GM21381 (cell line): Measurements from ENCODE around the gene MTHFD2.
A peak's percentile ranks its signal among the peaks of the same experiment; 100 is the strongest.
"Not testable (repeated sequence)": the region's sequence is repeated elsewhere in the genome, so short reads cannot be mapped to it uniquely, and the experiment has no call there.

Experiments used
- ATAC-seq: cut with Tn5 transposase; IDR thresholded peaks from one replicate; pipeline ENCODE4 v1.9.1; 2021; ENCODE audit warnings: mild to moderate bottlenecking, moderate library complexity; ENCODE audit not compliant: unreplicated experiment

The MTHFD2 gene

DNA sequence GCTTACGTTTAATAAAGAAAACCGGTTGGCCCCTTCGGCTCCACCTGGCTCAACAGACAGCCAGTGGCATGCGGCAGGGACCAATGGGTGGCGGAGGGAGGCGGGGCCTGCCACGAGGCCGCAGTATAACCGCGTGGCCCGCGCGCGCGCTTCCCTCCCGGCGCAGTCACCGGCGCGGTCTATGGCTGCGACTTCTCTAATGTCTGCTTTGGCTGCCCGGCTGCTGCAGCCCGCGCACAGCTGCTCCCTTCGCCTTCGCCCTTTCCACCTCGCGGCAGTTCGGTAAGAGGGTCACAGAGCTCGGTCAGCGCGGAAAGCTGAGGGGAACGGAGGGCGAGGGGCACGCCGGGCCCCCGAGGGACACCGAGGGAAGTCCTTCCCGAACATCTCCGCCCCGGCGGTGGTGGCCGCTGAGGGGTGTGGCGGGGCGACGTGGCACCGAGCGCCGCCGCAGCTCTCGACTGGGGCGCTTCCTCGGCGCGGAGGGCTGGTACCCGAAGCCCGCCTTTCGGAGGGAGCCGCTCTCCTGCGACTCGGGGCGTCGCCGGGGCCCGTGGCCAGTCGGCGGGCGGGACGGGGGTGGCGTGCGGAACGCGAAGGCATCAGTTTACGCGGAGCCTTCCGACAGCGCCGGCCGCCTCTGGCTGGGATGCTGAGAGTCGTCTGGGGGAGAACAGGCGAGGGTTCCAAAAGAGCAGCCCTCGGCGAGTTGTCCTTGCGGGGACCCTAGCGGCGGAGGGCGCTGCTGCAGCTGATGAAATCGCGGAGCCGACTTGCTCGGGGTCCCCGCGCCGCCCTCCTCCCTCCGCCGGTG lies at the start of gene MTHFD2:
TSS of gene MTHFD2 (plus strand) at position 155 of the 814 bp plus-strand sequence. CDS start at position 182, 27 bp downstream.
- ATAC-seq, result peak; percentile 85

DNA sequence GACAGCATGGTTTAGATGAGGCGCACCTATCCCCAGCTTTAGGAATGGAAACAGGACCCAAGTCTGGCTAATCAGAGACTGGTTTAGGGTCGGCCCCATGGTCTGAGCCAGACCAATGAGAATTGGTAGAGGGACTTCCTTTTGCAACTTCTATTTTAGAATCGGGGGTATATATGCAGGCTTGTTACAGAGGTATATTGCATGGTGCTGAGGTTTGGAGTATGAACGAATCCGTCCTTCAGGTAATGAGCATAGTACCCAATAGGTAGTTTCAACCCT lies 49.2 kb upstream of the MTHFD2 start:
- ATAC-seq, result no peak

DNA sequence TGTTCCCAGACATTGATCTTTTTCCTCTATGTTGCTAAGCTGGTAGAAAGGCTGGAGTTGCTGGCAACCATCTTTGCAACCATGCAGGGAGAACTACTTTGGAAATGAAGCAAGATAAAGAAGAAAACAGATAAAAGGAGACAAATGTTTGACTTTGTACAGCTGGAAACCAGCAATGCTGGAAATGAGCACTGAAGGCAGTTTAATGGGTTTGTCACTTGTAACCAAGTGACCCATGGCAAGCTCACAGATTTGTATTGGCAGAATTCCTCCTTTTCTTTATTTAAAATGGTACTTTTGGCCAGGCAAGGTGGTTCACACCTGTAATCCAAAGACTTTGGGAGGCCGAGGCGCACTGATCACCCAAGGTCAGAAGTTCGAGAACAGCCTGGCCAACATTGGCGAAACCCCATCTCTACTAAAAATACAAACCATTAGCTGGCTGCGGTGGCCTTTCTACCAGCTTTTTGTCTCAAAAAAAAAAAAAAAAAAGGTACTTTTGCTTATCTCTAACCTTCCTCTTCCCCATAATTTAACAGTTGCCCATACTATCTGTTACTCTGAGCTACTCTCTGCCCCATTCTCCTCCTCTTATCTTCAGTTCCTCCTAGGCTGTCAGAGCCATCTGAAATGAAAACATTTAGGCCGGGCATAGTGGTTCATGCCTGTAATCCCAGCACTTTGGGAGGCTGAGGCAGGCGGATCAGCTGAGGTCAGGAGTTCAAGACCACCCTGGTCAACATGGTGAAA lies 48.7 kb upstream of the MTHFD2 start:
- ATAC-seq, result no peak

GRCh38 chr2:74152954-74153353 lies 45.5 kb upstream of the MTHFD2 start:
- ATAC-seq, result no peak

GRCh38 chr2:74155830-74156229 lies 42.6 kb upstream of the MTHFD2 start:
- no peak for ATAC-seq

GRCh38 chr2:74162951-74163350 lies 35.5 kb upstream of the MTHFD2 start:
- no peak for ATAC-seq

- no peak for ATAC-seq
Measured at GRCh38 chr2:74164761-74165160, 33.7 kb upstream of the MTHFD2 start.

DNA sequence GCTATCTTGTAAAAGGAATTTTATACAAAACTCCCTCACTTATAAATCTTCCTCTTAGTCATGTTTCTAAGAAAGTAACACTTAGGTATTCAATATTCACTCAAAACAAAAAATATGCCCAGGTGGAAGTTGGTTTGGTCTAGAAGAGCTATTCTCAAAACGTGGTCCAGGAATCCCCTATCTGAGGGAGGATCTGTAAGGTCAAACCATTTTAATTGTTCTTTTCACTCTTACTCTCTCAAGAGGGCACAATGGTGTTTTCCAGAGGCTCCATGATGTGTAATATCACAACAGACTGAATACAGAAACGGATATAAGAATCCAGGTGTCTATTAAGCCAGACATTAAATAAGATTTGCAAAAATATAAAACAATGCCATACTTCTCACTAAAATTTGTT lies 29.7 kb upstream of the MTHFD2 start:
- no peak for ATAC-seq

DNA sequence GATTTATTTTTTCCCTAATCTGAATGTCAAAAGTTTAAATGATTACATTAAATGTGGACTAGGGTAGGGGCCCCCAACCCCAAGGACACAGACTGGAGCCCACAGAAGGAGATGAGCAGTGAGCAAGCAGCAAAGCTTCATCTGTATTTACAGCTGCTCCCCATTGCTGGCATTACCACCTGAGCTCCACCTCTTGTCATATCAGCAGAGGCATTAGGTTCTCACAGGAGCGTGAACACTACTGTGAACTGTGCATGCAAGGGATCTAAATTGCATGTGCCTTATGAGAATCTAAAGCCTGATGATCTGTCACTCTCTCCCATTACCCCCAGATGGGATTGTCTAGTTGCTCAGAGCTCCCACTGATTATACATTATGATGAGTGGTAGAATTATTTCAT lies 23.5 kb upstream of the MTHFD2 start:
- ATAC-seq, result no peak

GRCh38 chr2:74177696-74178095 lies 20.7 kb upstream of the MTHFD2 start:
- ATAC-seq, result no peak

DNA sequence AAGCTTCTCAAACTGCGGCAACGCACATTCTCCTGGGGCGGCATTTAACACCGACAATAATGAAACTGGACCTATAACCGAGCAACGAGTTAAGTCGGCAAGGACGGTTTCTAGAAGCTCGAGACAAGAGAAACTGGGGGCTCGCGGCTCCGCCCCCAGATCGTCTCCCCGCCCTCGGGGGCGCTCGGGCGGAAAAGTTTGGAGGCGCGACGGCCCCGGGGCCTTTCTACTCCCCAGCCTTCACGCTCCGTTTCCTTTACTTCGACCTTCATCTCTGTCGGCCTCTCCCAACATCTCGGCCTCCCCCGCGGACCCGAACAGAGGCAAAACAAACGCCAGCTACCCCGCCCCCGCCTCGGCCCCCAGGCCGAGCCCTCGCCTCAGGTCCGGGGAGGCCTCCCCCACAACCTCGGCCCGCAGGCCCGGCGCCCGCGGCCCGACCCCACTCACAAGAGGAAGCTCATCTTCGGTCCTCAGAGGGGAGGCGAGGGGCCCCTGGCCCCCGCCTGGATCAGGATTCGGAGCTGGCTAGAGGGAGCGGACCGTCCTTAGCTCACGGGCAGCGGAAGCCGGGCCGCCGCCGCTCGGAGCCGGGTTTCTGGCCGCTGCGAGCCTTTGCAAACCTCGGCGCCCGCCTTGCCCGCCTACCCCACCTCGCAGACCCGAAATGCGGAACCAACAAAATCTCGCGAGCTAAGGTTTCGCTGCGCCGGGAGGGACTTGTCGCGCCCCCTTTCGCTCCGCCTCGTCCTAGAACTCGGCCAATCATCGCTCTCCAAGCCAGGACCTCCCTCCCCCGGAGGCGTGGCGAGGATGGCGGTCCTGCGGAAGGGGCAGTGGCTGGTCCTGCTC lies 20.0 kb upstream of the MTHFD2 start, which contains the start of gene MOB1A:
TSS of gene MOB1A (minus strand) at position 669 of the 852 bp plus-strand sequence. CDS start at position 464, 205 bp downstream.
- peak; percentile 78 for ATAC-seq

GRCh38 chr2:74179063-74179865 lies 19.2 kb upstream of the MTHFD2 start:
- peak; percentile 6 for ATAC-seq

GRCh38 chr2:74181739-74182138 lies 16.7 kb upstream of the MTHFD2 start:
- ATAC-seq, result no peak

DNA sequence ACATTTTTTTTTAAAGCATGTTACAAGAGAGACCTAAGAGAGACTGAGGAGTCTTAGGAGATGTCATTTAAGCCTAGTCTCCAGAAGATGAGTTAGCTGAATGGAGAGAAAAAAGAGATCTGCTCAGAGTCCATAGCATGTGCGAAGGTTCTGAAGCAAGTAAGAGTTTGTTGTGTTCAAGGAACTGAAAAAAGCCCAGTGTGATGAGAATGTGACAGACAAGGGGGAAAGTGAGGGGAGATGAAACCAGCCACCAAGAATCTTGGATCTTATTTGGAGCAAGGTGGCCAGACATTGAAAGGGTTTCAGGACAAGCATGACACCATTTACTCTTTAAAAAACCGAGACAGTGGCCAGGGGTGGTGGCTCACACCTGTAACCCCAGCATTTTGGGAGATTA lies 14.5 kb upstream of the MTHFD2 start:
- ATAC-seq, result no peak

DNA sequence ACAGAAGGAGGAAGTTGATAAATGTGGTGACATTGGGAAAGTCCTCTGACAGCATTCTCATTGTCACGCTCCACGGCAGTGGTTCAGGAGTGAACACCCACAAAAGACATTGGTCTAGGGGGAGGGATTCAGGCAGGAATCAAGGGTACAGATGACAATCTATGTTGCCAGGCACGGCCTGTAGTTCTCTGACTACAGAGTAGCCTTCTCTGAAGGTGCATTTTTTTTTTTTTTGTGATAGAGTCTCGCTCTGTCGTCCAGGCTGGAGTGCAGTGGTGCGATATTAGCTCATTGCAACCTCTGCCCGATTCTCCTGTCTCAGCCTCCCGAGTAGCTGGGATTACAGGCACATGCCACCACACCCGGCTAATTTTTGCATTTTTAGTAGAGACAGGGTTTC lies 12.4 kb upstream of the MTHFD2 start:
- peak; percentile 59 for ATAC-seq

DNA sequence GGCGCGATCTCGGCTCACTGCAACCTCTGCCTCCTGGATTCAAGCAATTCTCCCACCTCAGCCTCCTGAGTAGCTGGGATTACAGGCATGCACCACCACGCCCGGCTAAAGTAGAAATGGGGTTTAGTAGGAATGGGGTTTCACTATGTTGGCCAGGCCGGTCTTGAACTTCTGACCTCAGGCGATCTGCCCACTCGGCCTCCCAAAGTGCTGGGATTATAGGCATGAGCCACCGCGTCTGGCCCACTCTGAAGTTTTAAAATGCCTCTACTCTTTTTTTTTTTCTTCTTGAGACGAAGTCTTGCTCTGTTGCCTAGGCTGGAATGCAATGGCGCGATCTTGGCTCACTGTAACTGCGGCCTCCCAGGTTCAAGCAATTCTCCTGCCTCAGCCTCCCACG lies 11.7 kb upstream of the MTHFD2 start:
- not testable (repeated sequence) for ATAC-seq

DNA sequence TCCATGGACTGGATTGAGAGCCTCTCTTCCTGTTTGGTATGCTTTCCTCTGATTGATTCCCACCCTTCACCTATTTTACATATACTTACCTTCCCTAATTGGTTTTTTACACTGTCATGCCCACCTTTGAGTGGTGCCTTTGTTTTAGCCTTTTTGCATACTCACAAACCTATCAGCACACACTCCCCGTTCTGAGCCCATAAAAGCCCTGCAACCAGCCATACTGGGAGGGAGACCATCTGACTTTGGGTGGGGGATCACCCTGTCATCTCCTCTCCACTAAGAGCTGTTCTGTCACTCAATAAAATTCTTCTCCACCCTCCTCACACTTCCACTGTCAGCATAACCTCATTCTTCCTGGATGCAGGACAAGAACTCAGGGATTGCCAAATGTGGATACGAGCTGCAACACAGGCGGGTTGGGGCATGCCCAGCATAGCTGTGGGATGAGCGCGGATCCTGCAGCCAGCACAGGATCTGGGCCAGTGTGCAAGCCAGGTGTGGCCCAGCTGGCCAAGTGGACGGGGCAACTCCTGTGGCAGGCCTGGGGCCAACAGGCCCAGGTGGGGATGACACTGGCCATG lies 10.3 kb upstream of the MTHFD2 start:
- no peak for ATAC-seq

DNA sequence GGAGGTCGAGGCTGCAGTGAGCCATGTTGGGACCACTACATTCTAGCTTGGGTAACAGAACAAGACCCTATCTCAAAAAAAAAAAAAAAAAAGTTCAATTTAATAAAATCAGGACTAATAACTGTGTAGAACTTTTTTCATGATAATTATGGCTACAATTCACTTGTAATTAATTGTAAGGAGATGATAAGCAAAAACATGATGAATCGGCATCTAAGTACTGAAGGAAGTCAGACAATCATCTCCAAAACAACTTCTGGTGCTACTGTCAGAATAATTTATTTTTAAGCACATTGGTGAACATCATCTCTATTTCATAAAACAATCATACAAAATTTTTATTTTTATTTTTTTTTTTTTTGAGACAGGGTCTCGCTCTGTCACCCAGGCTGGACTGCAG lies 9.7 kb upstream of the MTHFD2 start:
- ATAC-seq, result no peak

- no peak for ATAC-seq
Measured at GRCh38 chr2:74191596-74192380, 6.6 kb upstream of the MTHFD2 start.
